Natural killer cell (primary cell): Measurements from ENCODE around the gene LGALS9C. TPM values are rescaled to one million over a fixed set of nuclear protein-coding genes. Genes with fewer than 3 reads are reported as not detected.
"Not testable (repeated sequence)": the region's sequence is repeated elsewhere in the genome, so short reads cannot be mapped to it uniquely, and the experiment has no call there.

Source experiments
- ATAC-seq, 3 donors: fragments of 150-1000 bp in 2 of 3; fragments of 200-7000 bp in 1 of 3; cut with Tn5 transposase; 1 replicate in 1 of 3; 2 replicates in 2 of 3; pipeline ENCODE4 v1.10.0; 2021; ENCODE audit warnings: mild to moderate bottlenecking in 2 of 3, moderate library complexity in 2 of 3
- DNase-seq, 2 donors: peaks; one replicate each; pipeline versions ENCODE4 v3.0.0 to v3.0.0-alpha.2; 2013 to 2021; ENCODE audit warnings: mixed read lengths in 1 of 2
- H3K27ac ChIP-seq: one replicate; pipeline ENCODE4 v1.5.1; 2013; ENCODE audit warnings: mild to moderate bottlenecking, low read length
- H3K27me3 ChIP-seq: one replicate; pipeline ENCODE4 v1.6.1; 2013; ENCODE audit warnings: low read length; ENCODE audit not compliant: control insufficient read depth, insufficient read depth
- H3K36me3 ChIP-seq: one replicate; pipeline ENCODE4 v1.6.1; 2013; ENCODE audit warnings: low read length; ENCODE audit not compliant: control insufficient read depth, insufficient read depth
- H3K4me1 ChIP-seq: one replicate; pipeline ENCODE4 v1.6.1; 2013; ENCODE audit warnings: low read length; ENCODE audit not compliant: control insufficient read depth, insufficient read depth
- H3K4me3 ChIP-seq: one replicate; pipeline ENCODE4 v1.5.1; 2013; ENCODE audit warnings: low read length
- H3K9me3 ChIP-seq: one replicate; pipeline ENCODE4 v1.6.1; 2013; ENCODE audit warnings: low read length; ENCODE audit not compliant: control insufficient read depth, insufficient read depth
- H3K27ac Mint-ChIP-seq, 2 donors: one replicate each; pipeline ENCODE4 v1.8.0; 2022; ENCODE audit warnings: mild to moderate bottlenecking in 2 of 2, mixed read lengths in 2 of 2, moderate library complexity in 1 of 2
- H3K27me3 Mint-ChIP-seq, 2 donors: one replicate each; pipeline ENCODE4 v1.8.0; 2022; ENCODE audit warnings: low read depth in 2 of 2, mixed read lengths in 2 of 2
- H3K36me3 Mint-ChIP-seq: one replicate; pipeline ENCODE4 v1.8.0; 2022; ENCODE audit warnings: mixed read lengths
- H3K4me1 Mint-ChIP-seq, 2 donors: one replicate each; pipeline ENCODE4 v1.8.0; 2022; ENCODE audit warnings: mixed read lengths in 2 of 2
- H3K4me3 Mint-ChIP-seq: one replicate; pipeline ENCODE4 v1.8.0; 2022; ENCODE audit warnings: mild to moderate bottlenecking, moderate library complexity, mixed read lengths
- H3K9me3 Mint-ChIP-seq, 2 donors: one replicate each; pipeline ENCODE4 v1.8.0; 2022; ENCODE audit warnings: mixed read lengths in 2 of 2
- WGBS: methylation state at CpG from one replicate; pipeline ENCODE4 v1.1.7; 2013; ENCODE audit warnings: missing lambda C conversion rate; ENCODE audit not compliant: insufficient coverage; 5-methylcytosine and 5-hydroxymethylcytosine counted together
- intact Hi-C: fragments of 100-400 bp; cut with micrococcal nuclease; formaldehyde crosslinking; loops from one replicate; pipeline ENCODE4 v1.14.2; 2022
- total RNA-seq, 4 donors: library from RNA; stranded (reverse); fragments of 120-200 nt in 1 of 4; gene quantifications; one replicate each; pipeline versions ENCODE4 v1.2.3 to v1.2.4, GENCODE V29; 2013 to 2022

The LGALS9C gene
- total RNA-seq, 3 donors from 2014 or later (not counting 1 experiment from before 2014, with no cell fraction given) = 42.1 to 118 (median 56.8) TPM

GRCh38 chr17:18508667-18509066, 32.1 kb downstream of the LGALS9C start:
- not testable (repeated sequence) for H3K36me3 Mint-ChIP-seq, H3K27ac Mint-ChIP-seq

GRCh38 chr17:18521100-18521499, 44.5 kb downstream of the LGALS9C start:
- H3K27me3 Mint-ChIP-seq, H3K4me3 Mint-ChIP-seq, H3K4me3 ChIP-seq, ATAC-seq, H3K36me3 ChIP-seq, H3K4me1 ChIP-seq, DNase-seq, H3K9me3 Mint-ChIP-seq, H3K27ac ChIP-seq, H3K4me1 Mint-ChIP-seq, H3K36me3 Mint-ChIP-seq, H3K27ac Mint-ChIP-seq, H3K9me3 ChIP-seq, H3K27me3 ChIP-seq, intact Hi-C loops: not testable (repeated sequence)
- no CpG with 5 or more reads among the region's 8 CpGs for WGBS

More at GRCh38 chr17:18508667-18509066, 32.1 kb downstream of the LGALS9C start:
- H3K27me3 ChIP-seq, H3K4me3 Mint-ChIP-seq, H3K27ac ChIP-seq, ATAC-seq, H3K9me3 Mint-ChIP-seq, intact Hi-C loops, H3K4me1 Mint-ChIP-seq, H3K27me3 Mint-ChIP-seq, H3K36me3 ChIP-seq, H3K4me1 ChIP-seq, H3K4me3 ChIP-seq, H3K9me3 ChIP-seq, DNase-seq: not testable (repeated sequence)
- 95% methylated on average over 3 of the region's 3 CpGs for WGBS

GRCh38 chr17:18525015-18525414, 48.4 kb downstream of the LGALS9C start:
- H3K4me1 ChIP-seq, H3K4me3 ChIP-seq, ATAC-seq, H3K27me3 Mint-ChIP-seq, intact Hi-C loops, H3K4me1 Mint-ChIP-seq, H3K27me3 ChIP-seq, DNase-seq, H3K9me3 ChIP-seq, H3K36me3 Mint-ChIP-seq, H3K27ac ChIP-seq, H3K9me3 Mint-ChIP-seq, H3K36me3 ChIP-seq, H3K4me3 Mint-ChIP-seq, H3K27ac Mint-ChIP-seq: not testable (repeated sequence)
- 91% methylated on average over 4 of the region's 9 CpGs for WGBS

DNA sequence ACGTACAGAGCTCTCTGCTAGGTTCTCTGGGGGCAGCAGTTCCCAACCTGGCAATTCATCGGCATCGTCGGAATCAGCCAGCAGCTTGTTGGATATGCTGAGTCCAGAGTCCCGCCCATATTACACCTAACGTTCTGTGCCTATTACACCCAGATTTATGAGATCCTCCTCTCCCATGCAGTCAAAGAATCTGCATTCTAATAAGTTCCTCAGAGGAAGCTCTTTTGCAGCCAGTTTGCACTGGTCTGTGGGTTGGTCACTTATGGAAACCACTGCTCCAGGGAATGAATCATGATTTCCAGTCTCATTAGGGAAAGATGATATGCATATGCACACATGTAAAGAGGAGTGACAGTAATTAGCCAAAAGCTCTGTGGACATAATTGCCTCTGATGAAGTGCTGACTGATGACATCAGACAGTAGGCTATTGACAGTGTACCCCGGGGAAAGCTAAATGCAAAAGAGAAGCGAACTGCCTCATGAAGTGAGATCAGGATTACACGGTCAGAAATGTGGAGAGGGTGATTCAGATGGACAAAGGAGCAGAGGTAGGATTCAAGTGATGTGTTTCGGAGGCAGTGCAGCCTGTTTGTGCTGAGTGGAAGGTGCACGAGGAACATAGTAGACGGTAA, 49.7 kb downstream of the LGALS9C start:
- H3K27me3 ChIP-seq, H3K27me3 Mint-ChIP-seq, H3K27ac ChIP-seq, H3K27ac Mint-ChIP-seq, H3K9me3 ChIP-seq, H3K4me3 Mint-ChIP-seq, H3K4me1 ChIP-seq, H3K4me3 ChIP-seq, H3K36me3 ChIP-seq, DNase-seq, intact Hi-C loops, H3K36me3 Mint-ChIP-seq, ATAC-seq, H3K4me1 Mint-ChIP-seq, H3K9me3 Mint-ChIP-seq: not testable (repeated sequence)
- no CpG with 5 or more reads among the region's 12 CpGs for WGBS

DNA sequence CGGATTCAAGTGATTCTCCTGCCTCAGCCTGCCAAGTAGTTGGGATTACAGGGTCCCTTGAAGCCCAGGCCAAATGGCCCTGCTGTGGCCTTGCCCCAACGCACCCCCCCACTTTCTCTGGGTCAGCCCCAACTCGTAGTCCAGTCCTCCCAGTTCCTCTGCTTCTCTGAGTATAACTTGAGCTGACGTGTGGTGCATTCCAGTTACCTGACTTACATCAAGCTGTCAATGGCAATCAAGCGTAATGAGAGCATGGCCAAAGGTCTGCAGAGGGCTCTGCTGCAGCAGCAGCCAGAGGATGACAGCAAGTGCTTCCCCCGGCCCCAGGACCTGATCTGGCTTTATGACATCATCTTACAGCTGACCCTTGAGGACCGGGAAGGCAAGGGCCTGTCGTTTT, 50.8 kb downstream of the LGALS9C start:
- H3K4me1 Mint-ChIP-seq, H3K4me1 ChIP-seq, H3K9me3 ChIP-seq, H3K36me3 Mint-ChIP-seq, H3K4me3 Mint-ChIP-seq, H3K27ac ChIP-seq, H3K27me3 ChIP-seq, H3K36me3 ChIP-seq, H3K27ac Mint-ChIP-seq, H3K4me3 ChIP-seq, DNase-seq, intact Hi-C loops, H3K9me3 Mint-ChIP-seq, H3K27me3 Mint-ChIP-seq, ATAC-seq: not testable (repeated sequence)
- WGBS = 93% methylated on average over 5 of the region's 8 CpGs

DNA sequence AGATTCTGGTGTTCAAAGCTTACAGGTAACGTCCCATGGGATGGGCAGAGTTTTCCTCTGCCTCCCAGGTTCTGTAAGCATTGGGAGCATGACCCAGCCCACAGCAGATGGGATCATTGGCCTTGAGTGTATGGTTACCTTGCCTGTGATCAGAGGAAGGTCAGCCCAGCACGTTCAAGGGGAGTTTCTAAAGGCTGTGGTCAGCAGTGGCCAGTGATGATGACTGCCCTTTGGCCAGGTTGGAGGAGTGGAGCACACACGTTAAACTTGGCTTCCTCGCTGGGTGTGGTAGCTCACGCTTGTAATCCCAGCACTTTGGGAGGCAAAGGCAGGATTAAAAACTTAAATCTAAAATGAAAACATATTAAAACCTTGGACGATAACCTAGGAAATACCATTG, 51.8 kb downstream of the LGALS9C start:
- H3K9me3 ChIP-seq, H3K4me3 Mint-ChIP-seq, ATAC-seq, H3K4me1 Mint-ChIP-seq, intact Hi-C loops, H3K4me3 ChIP-seq, DNase-seq, H3K27ac ChIP-seq, H3K36me3 Mint-ChIP-seq, H3K27me3 ChIP-seq, H3K9me3 Mint-ChIP-seq, H3K36me3 ChIP-seq, H3K4me1 ChIP-seq, H3K27me3 Mint-ChIP-seq, H3K27ac Mint-ChIP-seq: not testable (repeated sequence)
- no CpG with 5 or more reads among the region's 6 CpGs for WGBS

- H3K27me3 Mint-ChIP-seq, H3K27me3 ChIP-seq, H3K4me1 ChIP-seq, H3K4me3 Mint-ChIP-seq, H3K4me1 Mint-ChIP-seq, H3K27ac Mint-ChIP-seq, ATAC-seq, H3K4me3 ChIP-seq, H3K27ac ChIP-seq, H3K36me3 Mint-ChIP-seq, intact Hi-C loops, DNase-seq, H3K36me3 ChIP-seq, H3K9me3 ChIP-seq, H3K9me3 Mint-ChIP-seq: not testable (repeated sequence)
- WGBS = 63% methylated on average over 1 of the region's 4 CpGs
Observed at GRCh38 chr17:18528899-18529500, 52.4 kb downstream of the LGALS9C start.

DNA sequence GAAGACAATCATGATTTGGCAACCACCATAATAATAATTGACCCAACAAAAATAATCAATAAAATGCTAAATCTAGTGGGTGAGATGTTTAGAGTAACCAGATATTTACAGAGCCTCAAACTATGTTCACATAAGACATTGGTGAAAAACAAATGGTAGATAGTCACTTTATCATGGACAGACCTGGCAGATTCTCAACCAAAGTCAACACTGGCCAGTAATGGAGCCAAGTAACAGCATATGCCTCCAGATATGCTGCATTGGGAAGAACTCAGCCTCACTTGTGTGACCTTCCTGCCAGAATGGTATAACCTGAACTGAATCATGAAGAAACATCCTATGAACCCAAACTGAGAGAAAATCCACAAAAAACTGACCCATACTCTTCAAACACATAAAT, 53.8 kb downstream of the LGALS9C start:
- H3K9me3 Mint-ChIP-seq, H3K4me3 Mint-ChIP-seq: not testable (repeated sequence)

More for the DNA sequence above, 53.8 kb downstream of the LGALS9C start:
- ATAC-seq, intact Hi-C loops, H3K4me3 ChIP-seq, H3K4me1 Mint-ChIP-seq, H3K27me3 Mint-ChIP-seq, H3K36me3 Mint-ChIP-seq, H3K27ac Mint-ChIP-seq, H3K27ac ChIP-seq, H3K36me3 ChIP-seq, H3K27me3 ChIP-seq, H3K4me1 ChIP-seq, DNase-seq, H3K9me3 ChIP-seq: not testable (repeated sequence)
